ENCODE results near the gene DNM3. TPM values are rescaled to one million over a fixed set of nuclear protein-coding genes. Genes with fewer than 3 reads are reported as not detected.
"Not testable (repeated sequence)": the region's sequence is repeated elsewhere in the genome, so short reads cannot be mapped to it uniquely, and the experiment has no call there.

Gene DNM3
- total and polyA plus RNA-seq, 9 donors = 2.2 to 7.0 (median 3.9) TPM

DNA sequence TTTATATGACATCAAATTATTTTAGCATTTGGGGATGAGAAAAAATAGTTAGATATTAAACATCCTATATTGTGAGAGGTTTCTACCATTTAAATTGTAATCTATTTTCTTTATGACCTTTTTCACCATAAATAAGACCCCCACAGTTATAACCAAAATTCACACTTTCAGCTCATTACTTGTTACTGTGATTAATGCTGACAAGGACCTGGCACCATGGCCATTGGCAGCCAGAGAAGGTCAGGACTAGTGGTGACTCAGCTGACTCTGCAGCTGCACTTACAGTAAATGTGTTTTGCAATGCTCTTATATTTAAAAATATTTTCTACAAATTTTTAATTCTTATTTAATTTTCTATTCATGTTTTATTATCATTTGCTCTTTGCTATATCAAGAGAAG lies 445.9 kb downstream of the DNM3 start:
- no peak overlapping the region for H3K27ac ChIP-seq (ENCODE audit: low read length)
- DNase-seq = peak; percentile 69
- no peaks in the 10 kb centered on the region for H3K9me3 ChIP-seq (replicated peaks; ENCODE audit: control insufficient read depth, low read depth, low read length)
- H3K4me3 ChIP-seq (ENCODE audit: low read length) = no peak overlapping the region
- no peaks in the 10 kb centered on the region for H3K36me3 ChIP-seq (ENCODE audit: control insufficient read depth, insufficient read depth, low read length)
- H3K27me3 ChIP-seq (ENCODE audit: control insufficient read depth, insufficient read depth, low read length) = no peaks in the 10 kb centered on the region
- no peaks in the 10 kb centered on the region for H3K4me1 ChIP-seq (ENCODE audit: control insufficient read depth, insufficient read depth, low read length)

- H3K4me1 ChIP-seq (ENCODE audit: control insufficient read depth, insufficient read depth, low read length) = no peaks in the 10 kb centered on the region
- H3K9me3 ChIP-seq (replicated peaks; ENCODE audit: control insufficient read depth, low read depth, low read length) = no peaks in the 10 kb centered on the region
- DNase-seq = peak; percentile 40
- no peak overlapping the region for H3K4me3 ChIP-seq (ENCODE audit: low read length)
- H3K27me3 ChIP-seq (ENCODE audit: control insufficient read depth, insufficient read depth, low read length) = no peaks in the 10 kb centered on the region
- no peak overlapping the region for H3K27ac ChIP-seq (ENCODE audit: low read length)
- H3K36me3 ChIP-seq (ENCODE audit: control insufficient read depth, insufficient read depth, low read length) = no peaks in the 10 kb centered on the region
- WGBS (ENCODE audit: insufficient coverage) = 67% methylated on average over 2 of the region's 4 CpGs
Measured at GRCh38 chr1:172288581-172288980, 447.3 kb downstream of the DNM3 start.

DNA sequence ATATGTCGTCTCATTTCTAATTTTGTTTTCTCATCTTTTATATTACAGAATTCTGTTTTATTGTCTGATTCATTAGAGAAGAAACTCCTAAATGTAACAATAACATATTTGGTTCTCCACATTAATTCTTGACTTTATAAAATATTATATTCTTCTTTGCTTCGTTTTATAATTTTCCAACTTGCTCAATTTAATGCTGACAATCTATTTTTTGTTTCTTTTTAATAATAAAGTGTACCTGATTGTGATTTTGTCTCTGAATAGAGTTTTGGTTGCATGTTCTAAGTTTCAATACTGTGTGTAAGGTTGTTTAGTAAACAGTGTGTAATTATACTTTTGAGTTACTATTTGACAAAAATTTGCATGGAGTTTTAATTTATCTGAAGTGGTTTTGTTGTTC lies 448.1 kb downstream of the DNM3 start:
- Histone ChIP-seq H3K9me3 (replicated peaks; ENCODE audit: control insufficient read depth, low read depth, low read length) (no peaks in the 10 kb centered on the region), H3K36me3 (ENCODE audit: control insufficient read depth, insufficient read depth, low read length) (no peaks in the 10 kb centered on the region), H3K4me1 (ENCODE audit: control insufficient read depth, insufficient read depth, low read length) (no peaks in the 10 kb centered on the region), H3K27ac (ENCODE audit: low read length) (no peak overlapping the region), H3K27me3 (ENCODE audit: control insufficient read depth, insufficient read depth, low read length) (no peaks in the 10 kb centered on the region), H3K4me3 (ENCODE audit: low read length) (no peak overlapping the region)
- no CpG with 5 or more reads among the region's 2 CpGs for WGBS (ENCODE audit: insufficient coverage)
- DNase-seq = no peak

DNA sequence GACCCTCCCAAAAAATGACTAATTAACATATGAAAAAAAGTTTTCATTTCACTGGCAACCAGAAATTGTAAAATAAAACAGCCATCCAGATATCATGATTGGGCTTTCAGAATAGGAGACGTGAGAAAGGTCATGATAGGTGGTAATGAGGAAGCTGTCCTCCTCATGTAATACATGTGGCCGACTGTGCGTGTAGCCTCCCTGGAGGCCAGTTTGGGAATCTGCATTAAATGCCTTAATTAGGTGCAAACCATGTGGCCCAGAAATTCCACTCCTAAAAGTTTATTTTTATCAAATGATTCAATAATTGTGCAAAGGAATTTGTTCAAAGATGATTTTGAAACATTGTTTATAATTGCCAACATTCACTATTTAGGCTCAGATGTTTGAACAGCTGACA lies 451.5 kb downstream of the DNM3 start:
- WGBS (ENCODE audit: insufficient coverage) = no CpG with 5 or more reads among the region's 3 CpGs

DNA sequence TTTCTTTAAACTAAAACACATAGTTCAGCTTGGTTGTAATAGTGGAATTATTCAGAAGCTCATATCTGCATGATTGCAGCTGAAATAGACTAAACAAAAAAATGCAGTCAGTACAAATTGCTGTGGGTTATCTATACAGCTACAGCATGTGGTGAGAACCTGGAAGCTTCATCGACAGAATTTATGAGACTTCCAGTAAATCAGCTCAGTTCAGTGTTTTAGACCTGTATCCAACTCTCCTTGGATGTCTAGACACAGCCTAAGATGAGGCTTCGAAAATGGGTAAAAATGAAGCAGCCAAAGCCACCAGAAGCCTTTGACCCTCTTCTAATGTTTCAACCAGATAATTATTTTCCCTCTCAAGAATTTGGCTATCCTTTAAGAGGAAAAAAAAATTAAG lies 452.1 kb downstream of the DNM3 start:
- no CpG with 5 or more reads among the region's 2 CpGs for WGBS (ENCODE audit: insufficient coverage)

More for the DNA sequence above, 451.5 kb downstream of the DNM3 start:
- Histone ChIP-seq H3K4me3 (ENCODE audit: low read length) (no peak overlapping the region), H3K27ac (ENCODE audit: low read length) (peak overlapping the region; percentile 6), H3K4me1 (ENCODE audit: control insufficient read depth, insufficient read depth, low read length) (no peaks in the 10 kb centered on the region), H3K9me3 (replicated peaks; ENCODE audit: control insufficient read depth, low read depth, low read length) (no peaks in the 10 kb centered on the region), H3K27me3 (ENCODE audit: control insufficient read depth, insufficient read depth, low read length) (no peaks in the 10 kb centered on the region), H3K36me3 (ENCODE audit: control insufficient read depth, insufficient read depth, low read length) (no peaks in the 10 kb centered on the region)
- DNase-seq = no peak

GRCh38 chr1:172298141-172298540 lies 456.8 kb downstream of the DNM3 start:
- Histone ChIP-seq H3K27me3 (ENCODE audit: control insufficient read depth, insufficient read depth, low read length) (no peaks in the 10 kb centered on the region), H3K4me1 (ENCODE audit: control insufficient read depth, insufficient read depth, low read length) (peaks cover 4% of the 10 kb centered on the region), H3K9me3 (replicated peaks; ENCODE audit: control insufficient read depth, low read depth, low read length) (peaks cover 8% of the 10 kb centered on the region), H3K27ac (ENCODE audit: low read length) (no peak overlapping the region), H3K4me3 (ENCODE audit: low read length) (no peak overlapping the region), H3K36me3 (ENCODE audit: control insufficient read depth, insufficient read depth, low read length) (no peaks in the 10 kb centered on the region)
- peak; percentile 45 for DNase-seq
- WGBS (ENCODE audit: insufficient coverage) = 45% methylated on average over 1 of the region's 3 CpGs

More for the DNA sequence above, 452.1 kb downstream of the DNM3 start:
- no peaks in the 10 kb centered on the region for H3K9me3 ChIP-seq (replicated peaks; ENCODE audit: control insufficient read depth, low read depth, low read length)
- H3K27ac ChIP-seq (ENCODE audit: low read length) = peak overlapping the region; percentile 22
- peak; percentile 84 for DNase-seq
- H3K4me1 ChIP-seq (ENCODE audit: control insufficient read depth, insufficient read depth, low read length) = no peaks in the 10 kb centered on the region
- no peaks in the 10 kb centered on the region for H3K36me3 ChIP-seq (ENCODE audit: control insufficient read depth, insufficient read depth, low read length)
- H3K4me3 ChIP-seq (ENCODE audit: low read length) = no peak overlapping the region
- no peaks in the 10 kb centered on the region for H3K27me3 ChIP-seq (ENCODE audit: control insufficient read depth, insufficient read depth, low read length)

GRCh38 chr1:172298911-172299310 lies 457.6 kb downstream of the DNM3 start:
- Histone ChIP-seq H3K36me3 (ENCODE audit: control insufficient read depth, insufficient read depth, low read length) (no peaks in the 10 kb centered on the region), H3K4me1 (ENCODE audit: control insufficient read depth, insufficient read depth, low read length) (peaks cover 4% of the 10 kb centered on the region), H3K9me3 (replicated peaks; ENCODE audit: control insufficient read depth, low read depth, low read length) (peaks cover 11% of the 10 kb centered on the region), H3K27ac (ENCODE audit: low read length) (no peak overlapping the region), H3K4me3 (ENCODE audit: low read length) (no peak overlapping the region), H3K27me3 (ENCODE audit: control insufficient read depth, insufficient read depth, low read length) (no peaks in the 10 kb centered on the region)
- WGBS (ENCODE audit: insufficient coverage) = 65% methylated on average over 2 of the region's 2 CpGs
- DNase-seq = peak; percentile 35

DNA sequence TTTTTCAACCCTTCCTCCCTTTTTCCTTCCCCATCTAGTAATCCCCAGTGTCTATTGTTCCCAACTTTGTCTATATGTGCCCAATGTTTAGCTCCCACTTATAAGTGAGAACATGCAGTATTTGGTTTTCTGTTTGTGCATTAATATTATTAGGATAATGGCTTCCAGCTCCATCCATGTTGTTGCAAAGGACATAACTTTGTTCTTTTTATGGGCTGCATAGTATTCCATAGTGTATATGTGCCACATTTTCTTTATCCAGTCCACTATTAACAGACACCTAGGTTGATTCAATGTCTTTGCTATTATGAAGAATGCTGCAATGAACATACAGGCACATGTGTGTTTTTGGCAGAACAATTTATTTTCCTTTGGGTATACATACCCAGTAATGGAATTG lies 458.2 kb downstream of the DNM3 start:
- no peak overlapping the region for H3K4me3 ChIP-seq (ENCODE audit: low read length)
- peaks cover 12% of the 10 kb centered on the region for H3K9me3 ChIP-seq (replicated peaks; ENCODE audit: control insufficient read depth, low read depth, low read length)
- no peaks in the 10 kb centered on the region for H3K27me3 ChIP-seq (ENCODE audit: control insufficient read depth, insufficient read depth, low read length)
- no peaks in the 10 kb centered on the region for H3K36me3 ChIP-seq (ENCODE audit: control insufficient read depth, insufficient read depth, low read length)
- H3K27ac ChIP-seq (ENCODE audit: low read length) = no peak overlapping the region
- no peak for DNase-seq
- H3K4me1 ChIP-seq (ENCODE audit: control insufficient read depth, insufficient read depth, low read length) = peaks cover 4% of the 10 kb centered on the region

GRCh38 chr1:172307508-172307907 lies 466.2 kb downstream of the DNM3 start:
- not testable (repeated sequence) for H3K9me3 ChIP-seq (replicated peaks; ENCODE audit: control insufficient read depth, low read depth, low read length); H3K27me3 ChIP-seq (ENCODE audit: control insufficient read depth, insufficient read depth, low read length); DNase-seq; H3K36me3 ChIP-seq (ENCODE audit: control insufficient read depth, insufficient read depth, low read length); H3K4me1 ChIP-seq (ENCODE audit: control insufficient read depth, insufficient read depth, low read length); H3K4me3 ChIP-seq (ENCODE audit: low read length); H3K27ac ChIP-seq (ENCODE audit: low read length)
- no CpG with 5 or more reads among the region's 4 CpGs for WGBS (ENCODE audit: insufficient coverage)

DNA sequence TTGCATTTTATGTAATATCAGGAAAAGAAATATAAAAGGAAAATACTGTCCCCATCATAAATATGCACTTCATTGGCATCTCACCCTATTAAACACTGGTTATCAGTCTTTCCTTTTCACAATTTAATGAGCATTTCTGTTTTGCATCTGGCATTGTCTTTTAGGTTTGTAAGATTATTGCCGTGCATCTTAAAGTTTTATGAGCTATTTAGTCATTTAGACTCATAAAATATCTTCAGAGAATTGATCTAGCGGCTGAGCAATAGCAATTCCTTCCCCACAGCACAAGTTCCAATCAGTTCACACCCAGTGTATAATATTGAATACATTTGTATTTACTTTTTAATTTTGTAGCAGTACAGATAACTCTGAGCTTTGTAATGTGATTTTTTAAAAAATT lies 466.8 kb downstream of the DNM3 start:
- Histone ChIP-seq H3K4me1 (ENCODE audit: control insufficient read depth, insufficient read depth, low read length) (no peaks in the 10 kb centered on the region), H3K27ac (ENCODE audit: low read length) (no peak overlapping the region), H3K9me3 (replicated peaks; ENCODE audit: control insufficient read depth, low read depth, low read length) (peaks cover 3% of the 10 kb centered on the region), H3K36me3 (ENCODE audit: control insufficient read depth, insufficient read depth, low read length) (no peaks in the 10 kb centered on the region), H3K4me3 (ENCODE audit: low read length) (no peak overlapping the region), H3K27me3 (ENCODE audit: control insufficient read depth, insufficient read depth, low read length) (no peaks in the 10 kb centered on the region)
- no CpG with 5 or more reads among the region's 2 CpGs for WGBS (ENCODE audit: insufficient coverage)
- no peak for DNase-seq

GRCh38 chr1:172308577-172308976 lies 467.3 kb downstream of the DNM3 start:
- H3K9me3 ChIP-seq (replicated peaks; ENCODE audit: control insufficient read depth, low read depth, low read length) = peaks cover 3% of the 10 kb centered on the region
- H3K4me3 ChIP-seq (ENCODE audit: low read length) = no peak overlapping the region
- no CpG with 5 or more reads among the region's 4 CpGs for WGBS (ENCODE audit: insufficient coverage)
- no peaks in the 10 kb centered on the region for H3K36me3 ChIP-seq (ENCODE audit: control insufficient read depth, insufficient read depth, low read length)
- no peaks in the 10 kb centered on the region for H3K27me3 ChIP-seq (ENCODE audit: control insufficient read depth, insufficient read depth, low read length)
- no peaks in the 10 kb centered on the region for H3K4me1 ChIP-seq (ENCODE audit: control insufficient read depth, insufficient read depth, low read length)
- no peak for DNase-seq
- no peak overlapping the region for H3K27ac ChIP-seq (ENCODE audit: low read length)

Data from muscle of leg (tissue), 11 donors.